Neuron (in vitro differentiated cells): Measurements from ENCODE around the gene TEX261.

Source experiments
- H2AFZ ChIP-seq: one replicate; pipeline ENCODE4 v1.6.1; 2013; ENCODE audit warnings: low read depth, mild to moderate bottlenecking, inconsistent platforms, low read length, moderate library complexity
- H3K27me3 ChIP-seq: one replicate; pipeline ENCODE4 v1.6.1; 2013; ENCODE audit warnings: low read length; ENCODE audit not compliant: insufficient read depth
- H3K36me3 ChIP-seq: one replicate; pipeline ENCODE4 v1.6.1; 2013; ENCODE audit warnings: low read length; ENCODE audit not compliant: insufficient read depth
- H3K4me1 ChIP-seq: one replicate; pipeline ENCODE4 v1.6.1; 2013; ENCODE audit warnings: low read length; ENCODE audit not compliant: insufficient read depth
- H3K4me3 ChIP-seq: 2 replicates; pipeline ENCODE4 v1.5.1; 2013; ENCODE audit warnings: mild to moderate bottlenecking, low read length, moderate library complexity
- H3K9me3 ChIP-seq: one replicate; pipeline ENCODE4 v1.6.1; 2013; ENCODE audit warnings: low read length

TEX261 gene

DNA sequence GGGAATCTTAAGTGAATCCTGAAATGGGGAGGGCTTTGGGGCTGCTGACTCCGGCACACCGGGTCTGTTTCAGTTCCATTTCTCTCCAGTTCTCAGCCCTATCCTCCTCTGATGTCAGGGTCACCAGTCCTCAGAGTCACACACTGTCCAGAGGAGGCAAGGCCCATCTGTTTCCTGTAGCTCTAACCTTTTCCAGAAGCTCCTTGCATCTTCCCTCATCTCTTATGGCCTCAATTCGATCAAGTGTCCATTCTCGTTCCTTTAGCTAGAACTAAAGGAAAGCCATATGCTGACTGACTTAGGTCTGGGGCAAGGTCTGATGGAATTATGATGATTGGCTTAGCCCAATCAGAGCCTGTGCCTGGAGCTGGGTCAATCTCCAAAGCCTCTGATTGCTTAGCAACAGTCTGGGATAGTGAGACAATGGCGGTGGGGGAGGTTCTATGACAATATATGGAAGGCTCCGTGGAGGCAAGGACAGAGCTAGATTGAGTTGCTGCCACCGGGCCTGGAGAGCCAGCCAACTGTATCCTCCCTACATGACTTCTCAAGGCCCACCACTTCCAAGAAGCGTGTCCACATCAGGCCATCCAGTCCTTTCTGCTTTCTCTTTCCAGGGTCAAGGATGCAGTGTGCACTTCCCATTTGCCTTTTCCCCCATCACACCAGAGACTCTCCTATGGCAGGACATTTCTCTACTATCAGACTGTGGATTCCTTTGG, 11.0 kb downstream of the TEX261 start:
- Histone ChIP-seq H3K4me1 (no peaks in the 10 kb centered on the region), H3K4me3 (no peak overlapping the region), H3K36me3 (peaks cover 29% of the 10 kb centered on the region), H3K27me3 (no peaks in the 10 kb centered on the region), H3K9me3 (no peaks in the 10 kb centered on the region), H2AFZ (no peak overlapping the region)

DNA sequence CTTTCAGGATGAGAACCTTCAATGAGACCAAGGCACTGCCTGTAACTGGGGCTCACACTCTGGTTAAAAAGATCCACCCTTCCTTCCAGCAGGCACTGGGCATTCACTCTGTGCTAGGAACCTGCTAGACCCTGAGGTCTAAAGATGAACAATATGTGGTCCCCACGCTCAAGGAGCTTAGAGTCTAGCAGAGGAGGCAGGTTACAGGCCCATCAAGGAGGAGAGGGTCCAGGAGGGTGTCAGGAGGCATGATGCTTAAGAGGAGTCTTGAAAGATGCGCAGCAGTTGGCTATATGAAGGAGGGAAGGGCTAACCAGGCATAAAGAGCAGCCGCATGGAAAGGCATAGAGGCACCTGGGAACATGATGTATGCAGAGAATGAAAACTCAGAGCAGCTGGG, 11.7 kb downstream of the TEX261 start:
- H3K36me3 ChIP-seq = peaks cover 22% of the 10 kb centered on the region
- peaks cover under 1% of the 10 kb centered on the region for H3K4me1 ChIP-seq
- H3K9me3 ChIP-seq = no peaks in the 10 kb centered on the region
- no peak overlapping the region for H3K4me3 ChIP-seq
- no peaks in the 10 kb centered on the region for H3K27me3 ChIP-seq
- H2AFZ ChIP-seq = no peak overlapping the region

DNA sequence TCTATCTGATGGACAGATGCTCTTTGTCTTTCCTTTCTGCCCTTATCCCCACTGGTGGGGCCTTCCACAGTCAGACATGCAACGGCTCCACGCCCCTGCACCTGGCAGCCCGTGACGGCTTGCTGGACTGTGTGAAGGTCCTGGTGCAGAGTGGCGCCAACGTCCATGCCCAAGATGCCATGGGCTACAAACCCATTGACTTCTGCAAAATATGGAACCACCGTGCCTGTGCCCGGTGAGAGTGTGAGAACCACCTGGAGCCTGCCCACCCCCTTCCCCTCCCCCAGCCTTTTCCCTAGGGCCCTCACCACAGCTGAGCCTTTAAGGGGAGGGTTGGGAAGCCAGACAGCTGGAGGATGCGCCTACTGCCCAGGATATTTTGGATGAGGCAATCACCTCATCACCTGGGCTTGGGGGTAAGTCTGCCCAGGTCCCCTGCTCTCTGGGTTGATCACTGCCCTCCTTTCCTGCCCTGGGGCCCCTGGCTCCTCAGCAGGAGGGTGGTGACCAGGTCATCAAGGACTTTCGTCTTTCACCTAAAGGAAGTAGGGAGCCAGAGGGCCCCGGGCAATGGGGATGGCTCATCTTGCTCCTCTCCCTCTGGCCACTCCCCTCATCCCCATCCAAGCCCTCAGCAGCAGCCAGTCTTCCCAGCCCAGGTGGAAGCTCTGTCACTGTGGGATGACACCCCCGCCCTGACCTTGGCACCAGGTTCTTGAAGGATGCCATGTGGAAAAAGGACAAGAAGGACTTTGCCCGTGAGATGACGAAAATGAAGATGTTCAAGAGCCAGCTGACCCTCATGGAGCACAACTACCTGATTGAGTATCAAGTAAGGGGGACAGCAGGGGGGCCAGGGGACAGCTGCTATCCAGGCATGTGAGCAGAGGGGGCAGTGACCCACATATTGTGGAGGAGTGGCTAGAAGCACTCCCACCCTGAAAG, 12.5 kb downstream of the TEX261 start:
- Histone ChIP-seq H3K36me3 (peaks cover 14% of the 10 kb centered on the region), H3K4me3 (no peak overlapping the region), H2AFZ (no peak overlapping the region), H3K4me1 (peaks cover 5% of the 10 kb centered on the region), H3K27me3 (no peaks in the 10 kb centered on the region), H3K9me3 (no peaks in the 10 kb centered on the region)

DNA sequence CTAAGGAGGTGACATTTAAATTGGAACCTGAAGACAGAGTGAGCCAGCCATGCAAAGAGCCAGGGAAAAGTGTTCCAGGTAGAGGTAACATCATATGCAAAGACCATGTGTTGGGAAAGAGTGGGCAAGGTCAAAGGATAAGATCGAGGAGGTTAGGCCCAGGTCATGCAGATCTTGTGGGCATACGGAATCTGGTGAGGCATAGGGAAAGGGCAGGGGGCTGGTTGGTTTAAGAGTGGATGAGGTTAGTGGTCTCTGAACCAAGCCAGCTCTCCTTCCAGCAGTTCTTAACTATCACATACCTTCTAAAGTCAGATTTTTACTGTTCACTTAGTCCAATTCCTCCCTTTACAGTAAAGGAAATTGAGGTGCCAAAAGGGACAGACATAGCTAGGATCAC, 13.3 kb downstream of the TEX261 start:
- Histone ChIP-seq H3K27me3 (no peaks in the 10 kb centered on the region), H3K4me3 (no peak overlapping the region), H3K9me3 (no peaks in the 10 kb centered on the region), H3K36me3 (peaks cover 9% of the 10 kb centered on the region), H2AFZ (no peak overlapping the region), H3K4me1 (peaks cover 8% of the 10 kb centered on the region)

DNA sequence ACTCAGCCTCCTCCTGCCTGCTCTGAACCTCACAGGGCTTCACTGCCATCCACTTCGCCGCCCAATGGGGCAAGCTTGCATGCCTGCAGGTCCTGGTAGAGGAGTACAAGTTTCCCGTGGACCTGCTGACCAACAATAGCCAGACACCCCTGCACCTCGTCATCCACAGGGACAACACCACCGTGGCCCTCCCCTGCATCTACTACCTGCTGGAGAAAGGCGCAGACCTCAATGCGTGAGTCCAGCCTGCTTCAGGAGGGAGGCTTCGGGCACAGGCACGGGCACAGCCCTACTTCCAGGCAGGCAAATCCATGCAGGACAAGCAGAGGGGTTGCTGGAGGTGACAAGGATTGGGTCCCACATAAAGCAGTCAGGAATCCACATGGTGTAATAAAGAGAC, 15.0 kb downstream of the TEX261 start:
- H2AFZ ChIP-seq = no peak overlapping the region
- H3K36me3 ChIP-seq = no peaks in the 10 kb centered on the region
- no peak overlapping the region for H3K4me3 ChIP-seq
- peaks cover 12% of the 10 kb centered on the region for H3K4me1 ChIP-seq
- H3K9me3 ChIP-seq = no peaks in the 10 kb centered on the region
- H3K27me3 ChIP-seq = no peaks in the 10 kb centered on the region

DNA sequence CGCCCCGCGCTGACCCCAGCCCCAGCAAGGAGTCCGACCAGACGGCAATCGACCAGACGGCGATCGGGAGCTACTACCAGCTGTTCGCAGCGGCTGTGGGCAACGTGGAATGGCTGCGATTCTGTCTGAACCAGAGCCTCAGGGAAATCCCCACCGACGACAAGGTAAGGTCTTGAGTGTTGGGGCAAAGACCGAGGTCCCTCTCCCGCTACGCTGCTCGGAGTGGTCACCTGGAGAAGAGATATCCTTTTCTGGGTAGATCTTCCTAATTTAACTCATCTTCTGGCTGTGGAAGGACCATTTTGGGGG, 15.5 kb downstream of the TEX261 start:
- Histone ChIP-seq H3K27me3 (no peaks in the 10 kb centered on the region), H3K4me3 (no peak overlapping the region), H3K36me3 (no peaks in the 10 kb centered on the region), H2AFZ (no peak overlapping the region), H3K9me3 (no peaks in the 10 kb centered on the region), H3K4me1 (peaks cover 12% of the 10 kb centered on the region)

DNA sequence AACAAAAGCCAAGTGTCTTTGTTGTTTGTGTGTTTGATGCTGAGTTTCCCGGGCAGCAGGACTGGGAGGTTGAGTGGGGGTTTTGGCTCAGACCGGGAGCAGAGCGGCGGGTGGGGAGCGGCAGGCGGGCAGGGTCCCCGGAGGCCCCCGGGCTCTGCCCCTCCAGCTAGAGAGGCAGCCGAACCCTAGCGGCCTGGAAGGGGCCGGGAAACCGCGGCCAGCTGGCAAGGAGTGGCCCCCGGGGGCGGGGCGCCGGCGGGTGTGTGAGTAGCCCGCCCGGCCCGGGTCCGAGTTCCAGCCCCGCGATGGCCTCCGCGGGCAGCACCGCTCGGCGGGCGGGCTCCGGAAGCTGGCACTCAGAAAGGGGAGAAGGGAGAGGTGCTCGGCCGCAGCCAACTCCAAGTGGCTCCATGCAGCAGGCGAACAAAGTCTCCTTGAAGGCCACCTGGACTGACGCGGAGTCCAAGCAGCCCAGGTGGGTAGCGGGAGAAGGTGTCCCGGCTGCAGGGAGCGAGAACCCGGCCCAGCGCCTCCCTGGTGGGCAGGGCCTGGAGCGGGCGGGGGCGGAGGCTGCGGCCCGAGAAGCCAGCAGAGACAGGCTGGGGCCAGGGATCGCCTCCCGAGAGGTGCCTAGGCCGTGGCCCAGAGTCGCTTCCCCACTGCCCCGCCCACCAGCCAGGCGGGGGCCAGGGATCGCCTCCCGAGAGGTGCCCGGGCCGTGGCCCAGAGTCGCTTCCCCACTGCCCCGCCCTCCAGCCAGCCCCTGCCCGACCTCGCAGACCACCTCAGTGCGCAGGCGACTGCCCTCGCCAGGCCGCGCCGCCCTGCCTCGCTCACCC, 16.1 kb downstream of the TEX261 start, which contains the start of gene ANKRD53:
Gene ANKRD53 (plus strand): TSS at position 290 of the 839 bp plus-strand sequence. CDS start 16 bp downstream, at position 306.
- Histone ChIP-seq H3K27me3 (no peaks in the 10 kb centered on the region), H3K4me3 (peak within 1 kb of the TSS; percentile 69), H3K36me3 (no peaks in the 10 kb centered on the region), H3K9me3 (no peaks in the 10 kb centered on the region), H2AFZ (no peak within 1 kb of the TSS), H3K4me1 (peaks cover 12% of the 10 kb centered on the region)

DNA sequence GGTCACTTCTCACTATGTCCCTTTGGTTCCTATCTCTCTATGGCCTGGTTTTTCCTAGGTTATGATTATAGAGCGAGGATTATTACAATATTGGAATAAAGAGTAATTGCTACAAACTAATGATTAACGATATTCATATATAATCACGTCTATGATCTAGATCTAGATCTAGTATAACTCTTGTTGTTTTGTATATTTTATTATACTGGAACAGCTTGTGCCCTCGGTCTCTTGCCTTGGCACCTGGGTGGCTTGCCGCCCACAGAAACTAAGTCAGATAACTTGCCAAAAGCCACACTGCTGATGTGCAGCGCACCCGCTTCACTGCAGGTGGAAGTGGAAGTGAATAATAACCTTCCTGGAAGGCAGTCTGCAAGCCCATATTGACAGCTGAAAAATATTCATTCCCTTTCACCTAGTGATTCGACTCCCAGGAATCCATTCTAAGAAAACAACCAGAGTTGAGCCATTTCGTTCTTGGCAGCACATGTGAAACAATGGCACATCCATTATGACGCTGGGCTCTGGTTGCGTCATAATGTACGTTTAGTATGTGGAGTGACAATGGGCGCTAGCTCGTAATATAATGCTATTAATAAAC, 17.0 kb downstream of the TEX261 start:
- no peak overlapping the region for H2AFZ ChIP-seq
- peak overlapping the region; percentile 69 for H3K4me3 ChIP-seq

DNA sequence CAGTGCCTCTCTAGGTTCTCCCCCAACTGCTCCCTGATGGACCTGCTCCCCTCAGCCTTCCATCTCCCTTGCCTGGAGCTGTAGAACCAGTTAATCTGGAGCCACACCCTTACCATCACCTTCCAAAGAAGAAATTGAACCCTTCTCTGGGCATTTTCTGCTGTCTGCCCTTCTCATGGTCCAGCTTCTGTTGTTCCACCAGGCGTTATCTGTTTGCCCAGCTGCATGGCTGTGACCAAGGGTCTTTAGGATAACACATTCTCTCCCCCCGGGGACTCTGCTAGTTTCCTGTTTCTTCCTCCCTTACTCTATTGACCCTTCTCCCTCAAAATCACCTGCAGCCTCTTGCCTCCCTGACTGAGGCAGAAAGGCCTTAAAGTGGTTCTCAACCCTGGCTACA, 19.4 kb downstream of the TEX261 start:
- H3K36me3 ChIP-seq = no peaks in the 10 kb centered on the region
- peaks cover 12% of the 10 kb centered on the region for H3K4me1 ChIP-seq
- no peaks in the 10 kb centered on the region for H3K27me3 ChIP-seq
- no peak overlapping the region for H2AFZ ChIP-seq
- H3K9me3 ChIP-seq = no peaks in the 10 kb centered on the region
- no peak overlapping the region for H3K4me3 ChIP-seq

More for the DNA sequence above, 17.0 kb downstream of the TEX261 start:
- Histone ChIP-seq H3K4me1 (peaks cover 12% of the 10 kb centered on the region), H3K9me3 (no peaks in the 10 kb centered on the region), H3K27me3 (no peaks in the 10 kb centered on the region), H3K36me3 (no peaks in the 10 kb centered on the region)

DNA sequence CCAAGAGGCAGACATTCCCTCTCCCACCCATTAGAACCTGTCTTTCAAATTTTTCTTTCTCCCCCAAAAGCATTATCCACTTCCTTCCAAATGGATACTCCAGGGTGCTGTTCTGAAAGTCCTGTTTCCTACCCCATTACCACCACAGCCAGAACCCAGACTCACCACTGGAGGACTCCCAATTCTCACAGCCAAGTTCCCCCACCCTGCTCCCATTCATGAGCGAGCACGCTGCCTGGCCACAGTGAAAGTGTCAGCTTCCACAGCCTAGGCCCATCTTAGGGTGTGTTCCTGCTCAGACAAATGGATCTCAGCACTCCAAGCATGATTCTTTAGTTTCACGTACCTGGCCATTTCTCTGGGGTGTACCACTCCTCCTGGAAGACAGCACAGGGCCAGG, 20.1 kb downstream of the TEX261 start:
- H3K36me3 ChIP-seq = no peaks in the 10 kb centered on the region
- no peaks in the 10 kb centered on the region for H3K9me3 ChIP-seq
- no peak overlapping the region for H2AFZ ChIP-seq
- H3K4me3 ChIP-seq = no peak overlapping the region
- peaks cover 12% of the 10 kb centered on the region for H3K4me1 ChIP-seq
- H3K27me3 ChIP-seq = no peaks in the 10 kb centered on the region

DNA sequence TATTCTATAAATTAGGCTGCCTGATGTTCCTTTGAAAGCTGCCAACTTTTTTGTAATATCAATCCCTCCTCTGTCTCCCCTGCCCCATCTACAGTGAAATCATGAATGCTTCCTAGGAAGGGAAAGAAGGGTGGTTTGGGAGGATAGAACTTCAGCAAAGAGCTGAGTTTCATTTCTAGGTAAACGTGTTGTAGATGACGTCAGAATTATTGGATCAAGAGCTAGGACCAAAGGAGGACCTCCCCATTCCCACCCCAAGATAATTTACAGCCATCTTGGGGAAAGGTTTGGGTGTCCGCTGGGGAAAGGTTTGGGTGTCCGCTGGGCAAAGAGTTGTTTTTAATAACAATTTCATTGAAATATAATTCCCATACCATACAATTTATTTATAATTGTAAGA, 27.5 kb downstream of the TEX261 start:
- Histone ChIP-seq H3K36me3 (no peaks in the 10 kb centered on the region), H3K27me3 (no peaks in the 10 kb centered on the region), H3K9me3 (no peaks in the 10 kb centered on the region), H3K4me1 (no peaks in the 10 kb centered on the region), H3K4me3 (no peak overlapping the region), H2AFZ (no peak overlapping the region)

DNA sequence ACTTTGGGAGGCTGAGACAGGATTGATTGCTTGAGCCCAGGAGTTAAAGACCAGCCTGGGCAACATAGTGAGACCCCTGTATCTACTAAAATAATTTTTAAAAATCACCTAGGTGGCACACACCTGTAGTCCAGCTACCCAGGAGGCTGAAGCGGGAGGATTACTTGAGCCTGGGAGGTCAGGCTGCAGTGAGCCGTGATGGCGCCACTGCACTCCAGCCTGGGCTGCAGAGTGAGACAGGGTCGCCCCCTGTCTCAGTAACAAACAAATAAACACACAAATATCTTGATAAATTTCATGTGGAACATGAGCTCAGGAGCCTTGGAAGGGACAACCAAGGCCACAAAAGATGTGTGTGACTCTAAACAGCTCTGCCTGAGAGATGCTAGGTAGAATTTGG, 28.0 kb downstream of the TEX261 start:
- Histone ChIP-seq H3K4me3 (no peak overlapping the region), H3K27me3 (no peaks in the 10 kb centered on the region), H3K9me3 (no peaks in the 10 kb centered on the region)

More for the DNA sequence above, 28.0 kb downstream of the TEX261 start:
- H3K36me3 ChIP-seq = no peaks in the 10 kb centered on the region
- H3K4me1 ChIP-seq = no peaks in the 10 kb centered on the region
- H2AFZ ChIP-seq = no peak overlapping the region
